Measurements from ENCODE around the gene SPIRE2.
"Not testable (repeated sequence)": the region's sequence is repeated elsewhere in the genome, so short reads cannot be mapped to it uniquely, and the experiment has no call there.

The SPIRE2 gene

DNA sequence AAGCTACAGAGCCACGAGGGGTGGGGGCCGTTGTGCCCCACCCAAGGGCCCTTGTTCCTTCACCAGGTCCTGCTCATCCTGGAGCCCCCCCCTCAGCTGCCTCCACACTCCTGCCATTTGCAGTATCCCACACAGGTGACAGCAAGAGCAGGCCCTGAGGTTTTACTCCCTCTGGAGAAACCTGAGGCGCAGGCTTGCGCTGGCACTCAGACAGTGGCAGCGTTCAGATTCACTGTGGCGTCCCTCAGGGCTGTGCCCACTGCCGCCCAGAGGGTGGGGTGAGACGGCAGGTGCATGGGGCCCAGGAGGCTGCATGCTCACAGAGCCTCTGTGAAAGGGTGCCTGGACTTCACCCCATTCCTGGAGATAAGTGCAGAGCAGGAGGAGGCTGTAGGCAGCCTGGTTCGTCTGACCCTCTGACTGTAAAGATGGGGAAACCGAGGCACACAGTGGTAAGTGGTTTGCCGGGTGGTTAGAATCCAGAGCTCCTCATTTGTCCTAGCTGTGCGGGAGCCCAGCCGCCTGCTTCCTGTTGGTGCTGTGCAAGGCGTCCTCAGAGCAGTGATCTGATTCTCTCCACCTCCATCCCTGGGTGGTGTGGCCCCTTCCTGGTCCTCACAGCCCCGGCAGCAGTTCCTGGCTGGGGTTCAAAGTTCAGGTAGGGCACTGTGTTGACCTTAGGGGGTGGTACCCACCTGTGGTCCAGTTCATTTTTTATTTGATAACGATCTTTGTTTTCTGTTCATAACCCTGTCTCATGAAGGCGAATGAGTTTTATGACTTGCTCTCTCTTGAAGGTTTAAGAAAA lies 1.6 kb downstream of the SPIRE2 start:
- H3K9ac ChIP-seq (ENCODE audit: low read depth, low read length), result no peak overlapping the region
- H3K4me1 ChIP-seq (ENCODE audit: control insufficient read depth, insufficient read depth, low read length), result peaks cover 4% of the 10 kb centered on the region
- no peaks in the 10 kb centered on the region for H3K27me3 ChIP-seq (ENCODE audit: control insufficient read depth, insufficient read depth, low read length)
- no peaks in the 10 kb centered on the region for H3K9me3 ChIP-seq (ENCODE audit: control insufficient read depth, insufficient read depth, low read length)
- H3K4me3 ChIP-seq (ENCODE audit: low read depth, low read length), result no peak overlapping the region
- H3K36me3 ChIP-seq (ENCODE audit: control insufficient read depth, insufficient read depth, low read length), result no peaks in the 10 kb centered on the region

- no peaks in the 10 kb centered on the region for H3K36me3 ChIP-seq (ENCODE audit: control insufficient read depth, insufficient read depth, low read length)
- H3K4me1 ChIP-seq (ENCODE audit: control insufficient read depth, insufficient read depth, low read length), result peaks cover 4% of the 10 kb centered on the region
- no peaks in the 10 kb centered on the region for H3K27me3 ChIP-seq (ENCODE audit: control insufficient read depth, insufficient read depth, low read length)
- H3K9me3 ChIP-seq (ENCODE audit: control insufficient read depth, insufficient read depth, low read length), result no peaks in the 10 kb centered on the region
- no peak overlapping the region for H3K4me3 ChIP-seq (ENCODE audit: low read depth, low read length)
- no peak overlapping the region for H3K9ac ChIP-seq (ENCODE audit: low read depth, low read length)
Measured at GRCh38 chr16:89831810-89832328, 3.6 kb downstream of the SPIRE2 start.

DNA sequence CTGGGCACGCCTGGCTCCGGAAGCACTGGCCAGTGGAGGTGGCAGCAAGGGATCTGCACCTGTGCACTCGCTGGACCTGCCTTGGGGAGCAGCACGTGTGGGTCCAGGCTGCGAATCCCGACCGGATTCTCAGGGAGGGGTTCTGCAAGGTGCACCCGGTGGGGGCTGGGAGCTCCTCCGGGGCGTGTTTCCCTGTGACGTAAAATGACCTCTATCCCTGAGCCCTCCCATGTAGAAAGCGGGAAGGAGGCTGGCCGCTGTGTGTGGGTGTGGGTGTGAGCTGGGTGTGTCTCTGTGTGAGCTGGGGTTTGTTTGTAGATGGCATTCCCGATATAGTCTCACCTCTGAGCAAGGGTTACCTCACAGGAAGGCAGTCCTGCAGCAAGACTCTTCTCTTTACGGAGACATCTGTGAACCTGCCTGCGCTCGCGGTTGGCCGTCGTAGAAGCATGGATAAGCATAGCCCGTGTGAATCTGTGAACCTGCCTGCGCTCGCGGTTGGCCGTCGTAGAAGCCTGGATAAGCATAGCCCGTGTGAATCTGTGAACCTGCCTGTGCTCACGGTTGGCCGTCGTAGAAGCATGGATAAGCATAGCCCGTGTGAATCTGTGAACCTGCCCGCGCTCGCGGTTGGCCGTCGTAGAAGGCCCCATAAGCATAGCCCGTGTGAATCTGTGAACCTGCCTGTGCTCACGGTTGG lies 5.5 kb downstream of the SPIRE2 start:
- not testable (repeated sequence) for H3K9ac ChIP-seq (ENCODE audit: low read depth, low read length); H3K4me3 ChIP-seq (ENCODE audit: low read depth, low read length)

GRCh38 chr16:89834813-89835363 lies 6.6 kb downstream of the SPIRE2 start:
- H3K9me3 ChIP-seq (ENCODE audit: control insufficient read depth, insufficient read depth, low read length); H3K27me3 ChIP-seq (ENCODE audit: control insufficient read depth, insufficient read depth, low read length); H3K4me1 ChIP-seq (ENCODE audit: control insufficient read depth, insufficient read depth, low read length); H3K36me3 ChIP-seq (ENCODE audit: control insufficient read depth, insufficient read depth, low read length); H3K9ac ChIP-seq (ENCODE audit: low read depth, low read length); H3K4me3 ChIP-seq (ENCODE audit: low read depth, low read length): not testable (repeated sequence)

More for the DNA sequence above, 5.5 kb downstream of the SPIRE2 start:
- not testable (repeated sequence) for H3K9me3 ChIP-seq (ENCODE audit: control insufficient read depth, insufficient read depth, low read length); H3K27me3 ChIP-seq (ENCODE audit: control insufficient read depth, insufficient read depth, low read length); H3K36me3 ChIP-seq (ENCODE audit: control insufficient read depth, insufficient read depth, low read length); H3K4me1 ChIP-seq (ENCODE audit: control insufficient read depth, insufficient read depth, low read length)

DNA sequence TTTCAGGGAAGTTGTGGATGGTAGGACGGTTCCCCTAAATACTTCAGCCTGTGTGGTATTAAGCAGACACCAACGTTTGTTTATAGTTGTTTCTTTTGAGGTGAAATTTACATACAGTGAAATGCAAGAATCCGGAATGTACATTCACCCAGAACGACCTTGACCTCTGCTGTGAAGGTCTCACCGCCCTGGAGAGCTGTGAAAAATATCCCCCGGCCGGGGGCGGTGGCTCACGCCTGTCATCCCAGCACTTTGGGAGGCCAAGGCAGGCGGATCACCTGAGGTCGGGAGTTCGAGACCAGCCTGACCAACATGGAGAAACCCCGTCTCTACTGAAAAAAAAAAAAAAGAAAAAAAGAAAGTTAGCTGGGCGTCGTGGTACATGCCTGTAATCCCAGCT lies 8.2 kb downstream of the SPIRE2 start:
- not testable (repeated sequence) for H3K4me3 ChIP-seq (ENCODE audit: low read depth, low read length); H3K9me3 ChIP-seq (ENCODE audit: control insufficient read depth, insufficient read depth, low read length); H3K9ac ChIP-seq (ENCODE audit: low read depth, low read length); H3K4me1 ChIP-seq (ENCODE audit: control insufficient read depth, insufficient read depth, low read length); H3K27me3 ChIP-seq (ENCODE audit: control insufficient read depth, insufficient read depth, low read length); H3K36me3 ChIP-seq (ENCODE audit: control insufficient read depth, insufficient read depth, low read length)

DNA sequence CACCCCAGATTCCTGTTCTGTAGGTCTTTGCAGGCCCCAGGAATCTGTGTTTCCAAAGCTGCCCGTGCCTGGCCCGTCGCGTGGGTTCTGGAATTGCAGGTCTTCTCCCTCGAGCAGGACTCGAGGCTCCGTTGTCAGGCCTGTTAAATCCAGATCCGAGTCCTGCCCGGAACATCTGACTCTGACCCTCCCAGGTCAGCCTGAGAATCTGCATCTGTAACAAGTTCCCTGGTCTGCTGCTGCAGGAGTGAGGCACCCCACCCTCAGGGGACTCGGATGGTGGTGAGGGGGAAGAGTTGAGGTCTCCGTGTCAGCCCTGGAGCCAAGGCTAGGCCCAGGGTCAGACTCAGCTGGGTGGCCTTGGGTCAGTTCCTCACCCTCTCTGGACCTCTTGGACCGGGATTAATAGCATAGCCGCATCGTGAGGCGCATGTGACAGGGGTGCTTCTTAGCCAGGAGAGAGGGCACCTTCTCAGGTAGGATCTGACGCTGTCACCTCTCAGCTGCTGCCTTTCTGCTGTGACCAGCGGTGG lies 8.8 kb downstream of the SPIRE2 start:
- no peak overlapping the region for H3K4me3 ChIP-seq (ENCODE audit: low read depth, low read length)
- H3K4me1 ChIP-seq (ENCODE audit: control insufficient read depth, insufficient read depth, low read length), result peaks cover 3% of the 10 kb centered on the region
- H3K9me3 ChIP-seq (ENCODE audit: control insufficient read depth, insufficient read depth, low read length), result no peaks in the 10 kb centered on the region
- H3K36me3 ChIP-seq (ENCODE audit: control insufficient read depth, insufficient read depth, low read length), result peaks cover 3% of the 10 kb centered on the region
- H3K27me3 ChIP-seq (ENCODE audit: control insufficient read depth, insufficient read depth, low read length), result no peaks in the 10 kb centered on the region
- no peak overlapping the region for H3K9ac ChIP-seq (ENCODE audit: low read depth, low read length)

DNA sequence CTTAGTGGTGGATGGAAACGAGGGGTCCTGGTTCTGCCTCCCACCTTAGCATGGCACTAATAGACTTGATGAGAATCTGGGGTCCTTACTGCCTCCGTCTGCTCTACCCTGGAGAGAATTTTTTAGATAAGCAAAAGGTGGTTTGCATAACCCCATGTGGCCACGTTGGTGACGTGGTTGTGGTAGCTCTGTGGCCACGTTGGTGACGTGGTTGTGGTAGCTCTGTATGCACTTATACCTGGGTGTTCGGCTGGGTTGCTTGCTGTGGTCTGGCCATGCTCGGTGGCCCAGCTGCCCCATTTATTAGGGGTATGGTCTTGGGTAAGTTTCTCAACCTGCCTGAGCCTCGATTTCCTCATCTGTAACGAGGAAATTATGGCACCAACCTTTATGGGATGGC lies 13.0 kb downstream of the SPIRE2 start:
- Histone ChIP-seq H3K4me3 (ENCODE audit: low read depth, low read length) (no peak overlapping the region), H3K4me1 (ENCODE audit: control insufficient read depth, insufficient read depth, low read length) (peaks cover 3% of the 10 kb centered on the region), H3K9me3 (ENCODE audit: control insufficient read depth, insufficient read depth, low read length) (no peaks in the 10 kb centered on the region), H3K9ac (ENCODE audit: low read depth, low read length) (no peak overlapping the region), H3K27me3 (ENCODE audit: control insufficient read depth, insufficient read depth, low read length) (no peaks in the 10 kb centered on the region), H3K36me3 (ENCODE audit: control insufficient read depth, insufficient read depth, low read length) (peaks cover 3% of the 10 kb centered on the region)

- Histone ChIP-seq H3K27me3 (ENCODE audit: control insufficient read depth, insufficient read depth, low read length) (no peaks in the 10 kb centered on the region), H3K9ac (ENCODE audit: low read depth, low read length) (no peak overlapping the region)
Measured at GRCh38 chr16:89842471-89843408, 14.5 kb downstream of the SPIRE2 start.

DNA sequence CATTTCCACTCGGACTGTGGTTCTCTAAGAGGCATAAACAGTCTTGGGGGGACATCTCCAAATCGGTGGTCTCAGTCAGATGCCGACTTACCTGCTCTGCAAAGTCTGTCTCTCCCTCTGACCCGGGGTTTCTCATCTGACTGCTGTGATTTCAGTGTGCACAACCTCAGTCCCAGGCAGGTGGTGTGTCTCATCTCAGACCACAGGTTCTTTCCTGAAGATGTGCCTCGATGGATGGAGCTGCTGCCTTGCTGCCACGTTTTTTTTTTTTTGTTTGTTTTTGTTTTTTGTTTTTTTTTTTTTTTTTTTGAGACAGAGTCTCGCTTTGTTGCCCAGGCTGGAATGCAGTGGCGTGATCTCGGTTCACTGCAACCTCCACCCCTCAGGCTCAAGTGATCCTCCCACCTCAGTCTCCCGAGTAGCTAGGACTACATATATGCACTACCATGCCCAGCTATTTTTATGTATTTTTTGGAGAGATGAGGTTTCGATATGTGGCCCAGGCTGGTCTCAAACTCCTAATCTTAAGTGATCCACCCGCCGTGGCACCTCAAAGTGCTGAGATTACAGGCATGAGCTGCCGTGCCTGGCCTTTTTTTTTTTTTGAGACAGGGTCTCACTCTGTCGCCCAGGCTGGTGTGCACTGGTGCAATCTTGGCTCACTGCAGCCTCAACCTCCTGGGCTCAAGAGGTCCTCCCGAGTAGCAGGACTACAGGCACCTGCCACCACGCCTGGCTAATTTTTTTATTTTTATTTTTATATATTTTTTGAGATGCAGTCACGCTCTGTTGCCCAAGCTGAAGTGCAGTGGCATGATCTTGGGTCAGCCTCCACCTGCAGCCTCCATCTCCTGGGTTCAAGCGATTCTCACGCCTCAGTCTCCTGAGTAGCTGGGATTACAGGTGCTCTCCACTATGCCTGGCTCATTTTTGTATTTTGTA lies 15.4 kb downstream of the SPIRE2 start:
- no peak overlapping the region for H3K4me3 ChIP-seq (ENCODE audit: low read depth, low read length)
- H3K4me1 ChIP-seq (ENCODE audit: control insufficient read depth, insufficient read depth, low read length), result peaks cover 3% of the 10 kb centered on the region
- H3K36me3 ChIP-seq (ENCODE audit: control insufficient read depth, insufficient read depth, low read length), result peaks cover 3% of the 10 kb centered on the region
- H3K27me3 ChIP-seq (ENCODE audit: control insufficient read depth, insufficient read depth, low read length), result no peaks in the 10 kb centered on the region
- no peaks in the 10 kb centered on the region for H3K9me3 ChIP-seq (ENCODE audit: control insufficient read depth, insufficient read depth, low read length)
- no peak overlapping the region for H3K9ac ChIP-seq (ENCODE audit: low read depth, low read length)

More at GRCh38 chr16:89842471-89843408, 14.5 kb downstream of the SPIRE2 start:
- Histone ChIP-seq H3K36me3 (ENCODE audit: control insufficient read depth, insufficient read depth, low read length) (peaks cover 3% of the 10 kb centered on the region), H3K4me1 (ENCODE audit: control insufficient read depth, insufficient read depth, low read length) (peaks cover 3% of the 10 kb centered on the region), H3K4me3 (ENCODE audit: low read depth, low read length) (no peak overlapping the region), H3K9me3 (ENCODE audit: control insufficient read depth, insufficient read depth, low read length) (no peaks in the 10 kb centered on the region)

DNA sequence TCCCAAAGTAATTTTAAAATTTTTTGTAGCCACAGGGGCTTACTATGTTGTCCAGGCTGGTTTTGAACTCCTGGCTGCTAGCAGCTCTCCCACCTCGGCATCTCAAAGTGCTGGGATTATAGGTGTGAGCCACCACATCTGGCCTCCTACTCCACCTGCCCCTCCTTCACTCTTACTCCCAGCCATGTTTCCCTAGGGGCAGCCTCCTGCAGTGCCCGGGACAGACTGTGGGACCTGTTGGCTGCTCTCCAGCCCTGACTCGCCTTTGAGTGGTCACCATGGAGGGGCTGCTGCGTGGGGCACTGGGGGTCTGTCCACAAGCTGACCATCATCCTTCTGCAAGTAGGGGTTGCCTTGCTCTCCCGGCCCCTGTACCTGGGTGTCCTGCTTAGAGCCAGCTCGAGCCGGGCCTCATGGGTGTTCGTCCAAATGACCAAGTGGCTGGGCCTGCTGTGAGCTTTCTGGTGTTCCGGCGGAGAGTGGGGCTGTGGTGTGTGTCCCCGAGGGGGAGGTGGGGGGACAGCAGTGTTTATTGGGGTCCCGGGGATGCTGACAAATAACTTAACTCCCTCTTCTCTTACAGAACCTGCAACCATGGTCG lies 16.6 kb downstream of the SPIRE2 start:
- peaks cover 2% of the 10 kb centered on the region for H3K36me3 ChIP-seq (ENCODE audit: control insufficient read depth, insufficient read depth, low read length)
- H3K4me1 ChIP-seq (ENCODE audit: control insufficient read depth, insufficient read depth, low read length), result no peaks in the 10 kb centered on the region
- H3K4me3 ChIP-seq (ENCODE audit: low read depth, low read length), result no peak overlapping the region
- H3K27me3 ChIP-seq (ENCODE audit: control insufficient read depth, insufficient read depth, low read length), result no peaks in the 10 kb centered on the region
- H3K9ac ChIP-seq (ENCODE audit: low read depth, low read length), result no peak overlapping the region
- H3K9me3 ChIP-seq (ENCODE audit: control insufficient read depth, insufficient read depth, low read length), result no peaks in the 10 kb centered on the region

Measured in iPS-15b (cell line).